Amygdala (tissue), 56 donors: ENCODE measurements around the gene PSAPL1.
"Not testable (repeated sequence)": the region's sequence is repeated elsewhere in the genome, so short reads cannot be mapped to it uniquely, and the experiment has no call there.

Experiments used
- DNase-seq, 56 donors: peaks; one replicate each; lab custom pipeline; 2025; lab: John Stamatoyannopoulos, UW

The PSAPL1 gene

DNA sequence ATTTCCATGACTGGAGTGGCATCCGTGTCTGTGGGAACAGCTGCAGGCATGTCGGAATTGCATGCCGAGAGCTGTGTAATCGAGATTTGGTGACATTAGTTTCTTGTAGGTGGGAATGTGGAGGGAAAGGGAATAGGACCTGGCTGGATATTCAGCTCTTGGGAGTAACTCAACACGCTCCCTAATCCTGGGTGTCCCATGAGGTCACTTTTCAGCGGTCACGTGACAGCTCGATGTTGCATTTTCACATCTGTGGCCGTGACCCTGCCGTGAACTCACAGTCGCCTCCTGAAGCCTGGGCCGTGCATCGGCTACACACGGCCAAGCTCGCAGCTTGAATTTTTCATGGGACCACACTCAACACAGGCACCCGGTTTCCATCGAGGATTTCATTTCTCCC, 25.8 kb upstream of the PSAPL1 start:
- no peak for DNase-seq

DNA sequence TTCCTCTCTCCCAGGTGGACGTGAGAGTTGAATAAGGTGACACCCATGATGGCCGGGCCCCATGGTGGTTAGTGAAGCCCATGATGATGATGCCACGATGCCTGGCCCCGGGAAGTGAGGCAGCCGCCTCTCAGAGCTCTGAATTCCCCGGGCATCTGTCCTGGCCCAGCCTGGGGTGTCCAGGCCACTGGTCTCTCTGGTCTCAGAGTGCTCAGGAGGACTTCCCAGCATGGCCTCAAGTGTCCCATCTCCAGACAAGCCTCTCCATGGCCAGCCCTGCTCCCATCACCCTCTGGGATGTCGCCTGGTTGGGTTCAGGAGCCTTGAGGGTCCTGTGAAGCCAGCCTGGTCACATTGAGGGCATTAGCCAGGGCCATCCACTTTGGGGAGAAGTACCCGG, 24.7 kb upstream of the PSAPL1 start:
- DNase-seq = no peak

GRCh38 chr4:7458477-7458876, 23.7 kb upstream of the PSAPL1 start:
- DNase-seq = no peak

- no peak for DNase-seq
Observed at GRCh38 chr4:7458066-7458425, 23.3 kb upstream of the PSAPL1 start.

DNA sequence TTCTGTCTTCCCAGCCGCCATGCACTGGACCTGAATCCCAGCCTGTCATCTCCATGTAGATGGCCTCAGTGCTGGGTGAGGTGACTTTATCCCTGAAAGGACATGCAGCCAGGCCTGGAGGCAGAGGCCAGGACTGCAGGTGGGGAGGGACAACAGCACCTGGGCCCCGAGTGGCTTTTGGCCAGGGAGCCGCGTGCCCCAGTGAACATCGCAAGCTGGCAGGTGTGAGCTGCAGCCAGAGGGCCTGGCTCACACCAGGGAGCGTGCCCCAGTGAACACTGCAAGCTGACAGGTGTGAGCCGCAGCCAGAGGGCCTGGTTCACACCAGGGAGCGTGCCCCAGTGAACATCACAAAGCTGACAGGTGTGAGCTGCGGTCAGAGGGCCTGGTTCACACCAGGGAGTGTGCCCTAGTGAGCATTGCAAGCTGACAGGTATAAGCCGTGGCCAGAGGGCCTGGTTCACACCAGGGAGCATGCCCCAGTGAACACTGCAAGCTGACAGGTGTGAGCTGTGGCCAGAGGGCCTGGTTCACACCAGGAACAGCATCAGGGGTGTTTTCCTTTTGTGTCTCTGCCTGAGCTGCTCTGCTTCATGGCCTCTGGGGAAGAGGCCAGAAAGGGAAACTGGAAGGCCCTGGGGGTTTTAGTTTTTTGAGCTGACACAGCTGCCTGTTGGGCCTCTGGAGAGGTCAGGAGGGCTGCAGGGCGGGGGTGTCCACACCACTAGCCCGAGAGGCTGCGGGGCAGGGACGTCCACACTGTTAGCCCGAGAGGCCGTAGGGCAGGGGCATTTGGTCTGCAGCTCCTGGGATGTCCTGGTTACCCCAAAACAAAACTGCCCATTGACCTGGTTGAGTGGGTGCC, 22.7 kb upstream of the PSAPL1 start:
- DNase-seq = no peak

DNA sequence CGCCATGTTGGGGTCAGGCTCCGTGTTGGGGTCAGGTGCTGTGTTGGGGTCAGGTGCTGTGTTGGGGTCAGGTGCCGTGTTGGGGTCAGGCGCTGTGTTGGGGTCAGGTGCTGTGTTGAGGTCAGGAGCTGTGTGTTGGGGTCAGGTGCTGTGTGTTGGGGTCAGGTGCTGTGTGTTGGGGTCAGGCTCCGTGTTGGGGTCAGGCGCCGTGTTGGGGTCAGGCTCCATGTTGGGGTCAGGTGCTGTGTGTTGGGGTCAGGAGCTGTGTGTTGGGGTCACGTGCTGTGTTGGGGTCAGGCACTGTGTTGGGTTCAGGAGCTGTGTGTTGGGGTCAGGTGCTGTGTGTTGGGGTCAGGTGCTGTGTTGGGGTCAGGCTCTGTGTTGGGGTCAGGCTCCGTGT, 18.1 kb upstream of the PSAPL1 start:
- DNase-seq = not testable (repeated sequence)

GRCh38 chr4:7451800-7452199, 17.1 kb upstream of the PSAPL1 start:
- DNase-seq = no peak

- no peak for DNase-seq
Observed at GRCh38 chr4:7451434-7451789, 16.7 kb upstream of the PSAPL1 start.

GRCh38 chr4:7450775-7451433, 16.2 kb upstream of the PSAPL1 start:
- no peak for DNase-seq

- DNase-seq = no peak
Observed at GRCh38 chr4:7448036-7448435, 13.3 kb upstream of the PSAPL1 start.

GRCh38 chr4:7447236-7447635, 12.5 kb upstream of the PSAPL1 start:
- no peak for DNase-seq

DNA sequence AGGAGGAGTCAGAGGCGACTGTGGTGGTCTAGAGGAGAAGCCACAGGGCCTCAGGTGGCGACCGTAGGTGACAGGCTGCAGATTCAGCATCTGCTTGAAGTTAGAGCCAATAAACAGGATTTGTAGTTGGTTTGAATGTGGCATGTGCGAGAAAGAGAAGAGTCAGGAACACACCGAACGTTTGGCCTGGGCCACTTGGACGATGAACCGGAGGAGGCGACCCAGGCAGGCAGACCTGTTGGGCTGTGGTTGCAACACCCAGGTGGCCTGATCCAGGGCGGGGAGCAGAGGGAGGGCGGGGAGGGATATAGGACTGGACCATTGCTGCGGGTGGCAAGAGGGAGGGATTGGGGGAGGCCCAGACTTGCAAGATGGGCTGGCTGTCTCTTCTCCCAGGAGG, 10.0 kb upstream of the PSAPL1 start:
- DNase-seq = no peak

- DNase-seq = no peak
Observed at GRCh38 chr4:7444314-7444713, 9.6 kb upstream of the PSAPL1 start.

DNA sequence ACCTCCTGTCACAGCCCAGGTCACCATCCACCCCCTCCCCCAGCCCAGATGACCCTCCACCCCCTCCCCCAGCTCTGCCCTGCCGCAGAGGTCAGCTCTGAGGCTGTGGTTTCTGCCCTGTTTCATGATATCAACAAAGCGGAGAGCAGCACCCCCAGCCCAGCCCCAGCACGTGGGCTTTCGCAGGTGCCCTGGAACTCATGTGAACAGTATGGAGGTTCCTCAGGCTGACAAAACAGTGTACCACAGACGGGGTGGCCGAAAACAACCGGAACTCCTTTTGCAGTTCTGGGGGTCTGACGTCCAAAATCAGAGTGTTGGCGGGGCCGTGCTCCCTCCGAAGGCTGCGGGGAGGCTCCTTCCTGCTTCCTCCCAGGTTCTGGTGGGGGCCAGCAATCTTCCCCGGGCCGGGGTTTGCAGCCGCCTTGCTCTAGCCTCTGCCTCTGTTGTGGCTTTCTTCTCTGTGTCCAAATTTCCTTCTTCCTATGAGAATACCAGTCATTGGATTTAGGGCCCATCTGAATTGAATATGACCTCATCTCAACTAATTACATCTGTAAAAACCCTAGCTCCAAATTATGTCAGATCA, 7.9 kb upstream of the PSAPL1 start:
- DNase-seq = no peak

GRCh38 chr4:7441201-7441600, 6.5 kb upstream of the PSAPL1 start:
- no peak for DNase-seq

DNA sequence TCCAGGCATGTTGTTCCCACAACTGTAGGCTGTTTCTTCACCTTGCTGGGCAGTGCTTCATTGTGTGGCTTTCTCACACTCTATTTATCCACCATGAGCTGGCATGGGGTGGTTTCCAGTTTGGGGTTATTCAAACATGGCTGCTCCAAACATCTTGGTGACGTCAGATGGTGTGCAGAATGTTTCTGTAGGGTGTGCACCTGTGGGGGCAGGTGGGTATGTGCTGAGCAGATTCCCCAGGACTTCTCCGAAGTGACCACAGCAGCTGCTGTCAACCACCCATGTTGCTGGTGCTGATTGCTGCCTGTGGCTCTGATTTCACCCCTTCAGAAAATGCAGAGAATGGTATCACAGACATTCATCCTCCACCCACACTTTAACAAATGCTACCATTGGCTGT, 5.0 kb upstream of the PSAPL1 start:
- DNase-seq = no peak

DNA sequence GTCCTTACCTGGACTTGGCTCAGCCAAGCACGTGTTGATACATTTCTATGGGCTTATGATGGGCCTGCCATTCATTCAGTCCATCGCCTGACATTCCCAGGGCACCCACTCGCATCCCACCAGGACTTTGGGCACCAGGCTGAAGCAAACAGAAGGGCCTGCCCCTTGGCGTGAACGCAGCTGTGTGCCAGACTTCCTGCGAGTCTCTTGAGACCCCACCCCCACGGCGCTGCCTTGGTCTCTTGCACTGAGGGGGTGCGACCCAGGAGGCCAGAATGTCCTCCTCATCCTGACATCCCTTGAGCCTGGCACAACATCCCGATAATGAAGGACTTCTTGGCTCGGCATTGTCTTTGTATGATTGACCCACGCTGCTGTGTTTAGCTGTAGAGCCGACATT, 1.5 kb upstream of the PSAPL1 start:
- DNase-seq = no peak

GRCh38 chr4:7435471-7436061, 836 bp upstream of the PSAPL1 start:
- DNase-seq = no peak

- DNase-seq = no peak
Observed at GRCh38 chr4:7434141-7434765, 477 bp downstream of the PSAPL1 start.

DNA sequence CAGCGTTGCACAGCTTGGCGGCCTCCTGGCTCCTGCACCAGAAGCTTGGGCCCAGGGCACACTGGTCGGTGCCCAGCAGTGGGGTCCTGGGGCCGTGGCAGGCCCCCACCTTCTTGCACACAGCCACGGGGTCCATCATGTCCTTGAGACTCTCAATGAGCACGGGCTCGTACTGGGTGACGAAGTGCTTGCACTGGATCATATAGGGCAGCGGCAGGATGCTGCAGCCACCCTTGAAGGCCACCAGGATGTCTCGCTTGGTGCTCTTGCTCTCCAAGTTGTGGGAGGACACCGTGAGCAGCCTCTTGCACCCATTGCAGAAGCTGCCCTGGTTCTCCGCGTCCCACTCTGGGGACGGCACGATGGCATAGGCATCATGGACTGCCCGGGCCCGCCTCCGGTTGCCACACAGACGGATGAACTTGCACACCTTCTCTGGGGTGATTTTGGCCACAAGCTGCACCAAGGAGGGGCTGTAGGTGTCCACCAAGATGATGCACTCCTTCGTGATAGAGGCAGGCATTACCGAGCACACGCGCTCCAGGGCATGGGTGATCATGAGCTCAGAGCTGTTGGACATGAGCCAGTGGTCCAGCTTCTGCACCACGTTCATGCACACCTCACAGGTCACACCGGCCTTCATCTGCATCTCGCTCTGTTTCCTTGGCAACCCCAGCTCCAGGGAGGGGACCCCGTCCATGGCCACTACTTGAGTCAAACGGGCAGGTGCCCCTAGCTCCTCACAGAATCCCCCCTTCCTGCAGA, 1.2 kb downstream of the PSAPL1 start:
- no peak for DNase-seq
